ENCODE measurements around the gene LRFN4.

LRFN4 gene

DNA sequence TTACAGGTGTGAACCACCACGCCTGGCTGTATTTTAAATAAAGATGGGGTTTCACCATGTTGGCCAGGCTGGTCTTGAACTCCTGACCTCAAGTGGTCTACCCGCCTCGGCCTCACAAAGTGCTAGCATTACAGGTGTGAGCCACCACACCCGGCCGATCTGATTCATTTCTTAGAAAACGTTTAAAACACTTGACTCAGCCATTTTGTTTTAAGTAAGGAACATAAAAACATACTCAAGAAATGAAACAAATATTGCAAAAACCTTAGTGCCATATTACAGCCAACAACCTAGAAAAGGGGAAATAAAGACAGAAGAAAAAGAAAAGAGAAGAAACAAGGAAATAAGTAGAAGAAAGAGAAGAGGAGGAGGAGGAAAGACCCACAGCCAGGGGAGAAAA, 17.4 kb downstream of the LRFN4 start:
- DNase-seq (ENCODE audit: insufficient read length, low spot score) (no peak), FAIRE-seq (no peak)
- TF ChIP-seq, protein P1, sequence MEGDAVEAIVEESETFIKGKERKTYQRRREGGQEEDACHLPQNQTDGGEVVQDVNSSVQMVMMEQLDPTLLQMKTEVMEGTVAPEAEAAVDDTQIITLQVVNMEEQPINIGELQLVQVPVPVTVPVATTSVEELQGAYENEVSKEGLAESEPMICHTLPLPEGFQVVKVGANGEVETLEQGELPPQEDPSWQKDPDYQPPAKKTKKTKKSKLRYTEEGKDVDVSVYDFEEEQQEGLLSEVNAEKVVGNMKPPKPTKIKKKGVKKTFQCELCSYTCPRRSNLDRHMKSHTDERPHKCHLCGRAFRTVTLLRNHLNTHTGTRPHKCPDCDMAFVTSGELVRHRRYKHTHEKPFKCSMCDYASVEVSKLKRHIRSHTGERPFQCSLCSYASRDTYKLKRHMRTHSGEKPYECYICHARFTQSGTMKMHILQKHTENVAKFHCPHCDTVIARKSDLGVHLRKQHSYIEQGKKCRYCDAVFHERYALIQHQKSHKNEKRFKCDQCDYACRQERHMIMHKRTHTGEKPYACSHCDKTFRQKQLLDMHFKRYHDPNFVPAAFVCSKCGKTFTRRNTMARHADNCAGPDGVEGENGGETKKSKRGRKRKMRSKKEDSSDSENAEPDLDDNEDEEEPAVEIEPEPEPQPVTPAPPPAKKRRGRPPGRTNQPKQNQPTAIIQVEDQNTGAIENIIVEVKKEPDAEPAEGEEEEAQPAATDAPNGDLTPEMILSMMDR (IDR thresholded peaks at IDR 0.05; ENCODE audit: insufficient read depth, missing control alignments): no peak

DNA sequence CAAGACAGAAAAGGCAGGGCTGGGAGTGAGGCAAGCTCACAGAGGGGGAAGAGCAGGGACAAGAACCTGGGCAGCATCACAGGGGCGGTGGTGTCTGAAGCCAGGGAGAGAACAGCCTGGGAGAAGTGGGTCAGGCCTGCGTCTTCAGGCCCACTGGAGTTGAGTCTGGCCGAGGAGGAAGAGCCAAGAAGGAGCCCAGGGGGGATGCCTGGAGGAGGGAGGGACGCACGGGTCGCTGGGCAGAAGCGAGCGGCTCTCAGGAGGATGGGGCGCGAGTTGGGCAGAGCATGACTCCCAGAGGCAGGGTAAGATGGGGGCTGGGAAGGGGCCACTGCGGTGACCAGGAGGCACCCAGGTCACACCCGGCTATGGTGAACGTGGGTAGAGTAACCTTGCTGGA, 18.5 kb downstream of the LRFN4 start:
- DNase-seq (ENCODE audit: insufficient read length, low spot score) (no peak), FAIRE-seq (no peak)
- TF ChIP-seq, protein P1 (IDR thresholded peaks at IDR 0.05; ENCODE audit: insufficient read depth, missing control alignments): no peak

DNA sequence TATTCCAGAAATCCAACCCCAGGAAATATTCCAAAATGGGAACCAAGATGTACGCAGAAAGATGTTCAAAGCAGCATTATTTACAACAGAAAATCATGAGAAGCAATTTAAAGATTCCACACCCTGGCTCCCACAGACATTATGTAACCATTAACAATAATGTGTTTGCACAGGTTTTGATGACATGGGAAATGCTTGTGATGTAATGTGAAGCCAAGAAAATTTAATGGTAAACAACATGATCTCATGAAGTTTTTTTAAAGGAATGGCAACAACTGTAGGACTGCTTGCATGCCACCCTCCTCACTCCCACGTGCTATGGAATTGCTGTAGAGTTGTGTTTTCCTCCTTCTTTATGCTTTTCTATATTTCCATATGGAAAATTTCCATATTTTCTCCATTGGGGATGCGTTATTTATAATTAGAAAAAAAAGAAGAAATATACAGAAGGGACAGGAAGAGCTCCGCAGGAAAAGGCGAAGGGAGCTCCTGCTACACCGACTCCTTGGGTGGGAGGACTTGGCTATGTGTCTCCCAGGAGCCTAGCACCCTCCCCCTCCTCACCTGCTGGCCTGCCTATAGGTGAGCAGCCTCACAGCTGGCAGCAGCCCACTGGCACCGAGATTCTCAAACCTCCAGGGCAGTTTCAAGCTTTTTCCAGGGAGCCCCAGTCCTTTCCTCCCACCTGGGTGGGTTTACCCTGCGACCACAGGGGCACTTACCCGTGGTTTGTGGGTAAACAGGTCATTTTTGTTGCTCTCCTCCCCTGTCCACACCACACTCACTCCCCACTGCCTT, 20.9 kb downstream of the LRFN4 start:
- TF ChIP-seq, protein P1 (IDR thresholded peaks at IDR 0.05; ENCODE audit: insufficient read depth, missing control alignments): no peak
- FAIRE-seq (no peak), DNase-seq (ENCODE audit: insufficient read length, low spot score) (no peak)

DNA sequence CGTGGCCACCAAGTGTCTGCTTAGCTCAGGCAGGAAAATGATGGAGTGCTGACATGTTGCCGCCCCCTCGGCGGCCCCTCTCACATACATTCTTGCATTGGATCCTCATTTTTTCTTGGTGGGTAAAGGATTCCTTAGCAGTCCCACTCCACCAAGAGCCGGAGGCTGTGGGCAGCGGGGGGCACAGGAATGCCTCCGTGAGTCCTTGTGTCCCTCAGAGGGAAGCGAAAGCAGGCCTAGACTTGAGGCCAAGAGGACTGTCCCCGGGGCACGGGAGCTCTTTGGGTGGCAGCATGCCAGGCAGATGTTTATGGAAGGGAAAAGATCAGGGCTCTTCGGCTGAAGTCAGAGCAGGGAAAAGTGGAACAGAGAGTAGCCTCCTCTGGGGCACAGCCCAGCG, 21.6 kb downstream of the LRFN4 start:
- TF ChIP-seq, protein P1 (IDR thresholded peaks at IDR 0.05; ENCODE audit: insufficient read depth, missing control alignments): no peak
- DNase-seq (ENCODE audit: insufficient read length, low spot score): no peak
- no peak for FAIRE-seq

DNA sequence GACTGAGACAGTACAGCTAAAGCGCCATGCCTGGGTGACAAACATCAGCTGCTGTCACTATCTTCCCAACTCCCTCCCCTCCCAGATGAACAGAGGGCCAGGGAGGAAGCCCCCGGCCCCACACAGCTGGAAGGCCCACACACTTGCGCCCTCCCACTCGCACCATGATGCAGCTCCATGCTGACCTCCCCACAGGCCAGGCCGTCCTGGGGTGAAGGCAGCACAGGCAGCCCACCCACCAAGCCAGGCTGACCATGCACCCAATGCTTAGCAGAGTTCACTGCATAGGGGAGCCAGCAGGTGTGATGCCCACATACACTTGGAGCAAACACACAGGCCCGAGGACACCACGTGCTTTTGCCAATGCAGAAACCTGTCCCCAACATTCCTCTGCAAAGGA, 22.1 kb downstream of the LRFN4 start:
- no peak for DNase-seq (ENCODE audit: insufficient read length, low spot score)
- TF ChIP-seq, protein P1 (IDR thresholded peaks at IDR 0.05; ENCODE audit: insufficient read depth, missing control alignments): no peak
- no peak for FAIRE-seq

DNA sequence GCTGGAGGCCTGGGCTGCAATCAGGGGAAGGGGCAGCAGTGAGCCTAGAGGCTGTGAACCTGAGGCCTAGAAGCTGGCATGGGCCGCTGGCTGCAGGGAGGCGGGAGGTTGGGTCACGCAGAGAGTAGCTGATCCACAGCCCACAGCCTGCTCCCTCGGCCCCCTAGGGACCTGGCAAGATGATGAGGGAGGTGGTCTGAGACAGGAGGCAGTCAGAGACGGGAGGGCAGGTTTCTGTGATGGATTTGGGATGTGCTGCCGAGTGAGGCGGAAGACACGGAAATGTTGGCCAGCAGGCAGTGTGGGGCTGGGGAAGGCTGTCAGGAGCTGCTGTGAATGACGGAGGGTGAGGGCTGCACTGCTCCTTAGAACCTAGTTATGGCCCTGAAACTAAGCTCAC, 22.7 kb downstream of the LRFN4 start:
- DNase-seq (ENCODE audit: insufficient read length, low spot score) (no peak), FAIRE-seq (no peak)
- TF ChIP-seq, protein P1 (IDR thresholded peaks at IDR 0.05; ENCODE audit: insufficient read depth, missing control alignments): no peak

DNA sequence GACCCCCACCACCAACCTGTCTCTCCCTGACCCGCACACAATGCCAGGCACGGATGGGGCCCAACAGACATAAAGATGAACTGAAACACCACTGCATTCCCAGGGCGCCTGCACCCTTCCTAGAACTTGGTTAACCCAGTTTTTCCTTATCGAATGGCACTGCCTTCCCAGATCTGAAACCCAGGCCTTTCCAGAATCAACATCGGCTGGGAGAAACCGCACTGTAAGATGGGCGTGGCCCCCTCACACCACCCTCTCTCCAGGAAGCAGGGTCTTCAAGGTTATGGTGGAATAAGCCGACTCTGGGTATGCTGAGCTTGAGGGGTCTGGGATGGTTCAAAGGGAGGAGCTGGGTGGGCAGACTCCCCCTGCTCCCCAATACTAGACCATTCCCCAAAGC, 23.1 kb downstream of the LRFN4 start:
- FAIRE-seq: no peak
- DNase-seq (ENCODE audit: insufficient read length, low spot score): no peak
- TF ChIP-seq, protein P1 (IDR thresholded peaks at IDR 0.05; ENCODE audit: insufficient read depth, missing control alignments): no peak
